Activated naive CD4-positive, alpha-beta T cell treated with anti-CD3 and anti-CD28 coated beads, Interleukin-2, amount 50 U/mL, for 16 hours (primary cell): ENCODE data around the gene AVPR2.

Experiments used
- DNase-seq: peaks from one replicate; pipeline ENCODE4 v3.0.0-alpha.2; 2020

The AVPR2 gene

GRCh38 chrX:153903991-153904957 lies at the start of gene AVPR2:
AVPR2 (plus strand) TSS chrX:153904673; CDS start chrX:153905146, 473 bp downstream.
- DNase-seq = no peak

DNA sequence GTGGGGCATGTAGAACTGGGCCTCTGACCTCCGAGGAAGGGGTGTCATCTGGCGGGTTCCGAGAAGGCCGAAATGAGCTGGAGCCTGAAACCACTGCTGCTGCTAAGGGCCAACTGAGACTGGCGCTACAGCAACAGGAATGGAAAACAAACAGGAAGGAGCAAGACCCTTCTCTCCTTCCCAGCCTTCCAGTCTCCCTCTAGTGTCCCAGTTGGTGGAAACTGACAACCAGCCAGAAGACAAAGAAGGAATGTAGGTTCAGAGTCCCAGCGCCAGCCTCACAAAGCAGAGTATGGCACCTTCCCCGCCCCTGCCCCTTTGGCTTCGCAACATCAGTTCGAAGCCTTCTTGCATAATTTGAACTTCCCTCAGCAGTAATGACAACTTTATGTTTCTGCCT lies 49.8 kb upstream of the AVPR2 start:
- no peak for DNase-seq

DNA sequence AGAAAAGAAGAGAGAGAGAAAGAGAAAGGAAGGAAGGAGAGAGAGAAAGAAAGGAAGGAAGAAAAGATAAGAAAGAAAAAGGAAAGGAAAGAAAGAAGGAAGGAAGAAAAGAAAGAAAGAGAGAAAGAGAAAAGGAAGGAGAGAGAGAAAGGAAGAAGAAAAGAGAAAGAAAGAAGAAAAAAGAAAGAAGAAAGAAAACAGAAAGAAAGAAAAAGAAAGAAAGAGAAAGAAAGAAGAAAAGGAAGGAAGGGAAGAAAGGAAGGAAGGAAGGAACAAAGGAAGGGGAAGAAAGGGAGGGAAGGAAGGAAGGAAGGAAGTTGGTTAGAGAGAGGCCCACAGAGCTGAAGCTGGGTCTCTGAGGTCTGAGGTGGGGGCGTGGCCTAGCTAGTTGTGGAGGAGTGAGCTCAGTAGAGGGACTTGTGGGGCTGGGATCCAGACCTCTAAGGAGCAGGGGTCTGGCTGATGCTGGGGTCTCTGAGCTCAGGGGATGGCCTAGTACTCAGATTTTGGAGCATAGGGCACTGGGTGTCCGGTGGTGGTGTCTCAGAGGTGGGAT lies 47.0 kb upstream of the AVPR2 start:
- no peak for DNase-seq

- no peak for DNase-seq
These were observed 43.3 kb upstream of the AVPR2 start for GRCh38 chrX:153861151-153861550.

DNA sequence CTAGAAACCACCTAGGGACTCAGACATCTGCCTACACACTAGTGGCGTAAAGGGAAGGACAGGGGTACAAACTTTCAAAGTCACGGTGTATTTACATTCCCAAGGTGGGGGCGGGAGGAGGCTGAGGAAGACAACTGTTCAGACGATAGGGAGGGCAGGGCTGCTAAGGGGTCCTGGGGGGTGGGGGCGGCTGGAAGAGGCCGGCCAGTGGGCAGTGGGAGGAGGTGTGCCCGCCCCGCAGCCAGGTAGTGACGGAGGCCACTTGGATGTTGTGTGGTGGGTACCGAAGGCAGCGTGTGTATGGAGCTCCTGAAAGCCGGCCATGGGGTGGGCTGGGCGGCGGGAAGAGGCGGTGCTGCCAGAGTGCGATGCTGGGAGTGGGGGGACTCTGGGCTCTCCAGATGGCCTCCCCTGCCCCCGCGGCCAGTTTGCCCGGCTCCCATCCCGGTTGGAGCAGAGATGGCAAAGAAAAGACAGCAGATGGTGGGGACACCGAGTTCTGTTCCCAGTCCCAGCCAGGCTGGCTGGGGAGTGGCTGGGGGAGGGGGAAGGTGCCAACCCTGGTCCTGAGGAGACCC lies 42.7 kb upstream of the AVPR2 start:
- DNase-seq = no peak

- no peak for DNase-seq
These were observed 41.9 kb upstream of the AVPR2 start for GRCh38 chrX:153862369-153863250.

DNA sequence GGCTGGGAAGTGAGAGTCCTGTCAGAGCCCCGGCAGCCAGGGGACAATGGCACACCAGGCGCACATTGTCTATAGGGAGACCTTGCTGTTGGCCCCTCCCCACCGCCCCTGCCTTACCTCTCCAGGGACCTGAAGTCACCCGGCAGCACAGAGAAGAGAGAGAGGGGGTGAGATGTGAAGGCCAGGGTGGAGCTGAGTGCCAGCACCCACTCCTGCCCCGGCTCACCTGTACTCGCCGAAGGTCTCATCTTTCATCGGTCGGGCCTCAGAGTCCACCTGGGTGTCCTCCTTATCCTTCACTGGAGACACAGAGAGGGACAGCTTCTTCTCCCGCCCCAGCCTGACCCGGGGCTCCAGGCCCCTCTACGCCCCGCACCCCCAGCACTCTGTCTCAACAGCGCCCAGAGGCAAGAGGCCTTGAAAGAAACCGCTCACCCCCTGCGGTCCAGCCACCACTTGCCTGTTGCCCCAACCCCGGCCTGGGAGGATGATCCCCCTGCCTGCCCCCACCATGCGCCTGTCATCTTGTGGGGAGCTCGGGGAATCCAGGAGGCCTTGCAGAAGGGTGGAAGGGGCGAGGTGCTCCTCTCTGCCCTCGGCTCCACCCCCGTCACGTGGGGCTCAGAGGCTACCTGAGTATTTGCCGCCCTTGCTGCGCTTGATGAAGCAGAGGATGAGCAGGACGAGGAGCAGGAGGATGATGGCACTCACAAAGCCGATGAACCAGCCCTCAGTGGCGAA lies 41.1 kb upstream of the AVPR2 start:
- no peak for DNase-seq

DNA sequence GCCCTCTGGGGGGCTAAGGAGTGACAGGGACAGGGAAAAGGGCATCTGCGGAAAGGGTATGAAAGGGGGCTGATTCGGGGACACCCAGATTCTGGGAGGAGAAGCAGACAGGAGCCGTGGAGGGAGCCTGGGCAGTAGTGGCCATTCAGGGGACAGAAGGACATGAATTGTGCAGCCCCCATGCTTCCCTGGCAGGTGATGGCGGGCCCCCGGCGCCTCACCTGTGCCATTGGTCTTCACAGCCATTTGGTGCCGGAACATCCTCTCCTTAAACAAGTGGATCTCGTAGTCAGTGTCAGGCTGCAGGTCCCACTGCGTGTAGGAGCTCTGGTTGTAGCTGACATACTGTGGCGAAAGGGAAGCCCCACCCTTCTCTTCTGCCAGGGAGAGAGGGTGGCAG lies 40.4 kb upstream of the AVPR2 start:
- DNase-seq = no peak

GRCh38 chrX:153864561-153865320 lies 39.7 kb upstream of the AVPR2 start:
- DNase-seq = no peak

GRCh38 chrX:153865321-153865580 lies 39.2 kb upstream of the AVPR2 start:
- no peak for DNase-seq

DNA sequence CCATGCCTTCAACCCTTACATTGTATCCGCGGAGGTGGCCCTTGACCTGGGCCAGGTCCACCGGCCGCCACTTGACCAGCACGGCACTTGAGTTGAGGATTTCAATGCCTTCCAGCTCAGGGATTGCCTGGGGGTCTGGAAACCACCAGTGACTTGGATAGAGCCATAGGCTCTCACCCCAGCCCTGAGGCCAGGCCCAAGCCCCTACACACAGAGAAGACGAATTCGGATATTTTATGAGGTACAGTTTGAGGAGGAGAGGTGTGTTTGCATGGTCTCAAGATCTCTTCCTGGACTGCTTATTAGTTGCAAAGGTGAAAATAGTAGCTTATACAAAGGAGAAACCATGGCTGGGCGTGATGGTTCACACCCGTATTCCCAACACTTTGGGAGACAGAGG lies 38.8 kb upstream of the AVPR2 start:
- DNase-seq = no peak

GRCh38 chrX:153866302-153867019 lies 38.0 kb upstream of the AVPR2 start:
- no peak for DNase-seq

GRCh38 chrX:153867139-153867538 lies 37.3 kb upstream of the AVPR2 start:
- DNase-seq = no peak

- no peak for DNase-seq
These were observed 36.8 kb upstream of the AVPR2 start for GRCh38 chrX:153867671-153868070.

- no peak for DNase-seq
These were observed 35.6 kb upstream of the AVPR2 start for GRCh38 chrX:153868576-153869472.

GRCh38 chrX:153869473-153870287 lies 34.8 kb upstream of the AVPR2 start:
- DNase-seq = no peak

- no peak for DNase-seq
These were observed 34.2 kb upstream of the AVPR2 start for GRCh38 chrX:153870288-153870690.

GRCh38 chrX:153870791-153871360 lies 33.6 kb upstream of the AVPR2 start:
- no peak for DNase-seq

- no peak for DNase-seq
These were observed 33.0 kb upstream of the AVPR2 start for GRCh38 chrX:153871451-153871850.
